Stimulated activated CD4-positive, alpha-beta T cell treated with anti-CD3 and anti-CD28 coated beads, Interleukin-12 subunit alpha, Interleukin-12 subunit beta, amount 100 ng/mL, for 24 hours (primary cell): Measurements from ENCODE around the gene ASB6.
"Not testable (repeated sequence)": the region's sequence is repeated elsewhere in the genome, so short reads cannot be mapped to it uniquely, and the experiment has no call there.

Experiments used
- DNase-seq, 2 experiments: peaks; one replicate each; pipeline ENCODE4 v3.0.0-alpha.2; 2020; ENCODE audit warnings: low read depth in 2 of 2

ASB6 gene

DNA sequence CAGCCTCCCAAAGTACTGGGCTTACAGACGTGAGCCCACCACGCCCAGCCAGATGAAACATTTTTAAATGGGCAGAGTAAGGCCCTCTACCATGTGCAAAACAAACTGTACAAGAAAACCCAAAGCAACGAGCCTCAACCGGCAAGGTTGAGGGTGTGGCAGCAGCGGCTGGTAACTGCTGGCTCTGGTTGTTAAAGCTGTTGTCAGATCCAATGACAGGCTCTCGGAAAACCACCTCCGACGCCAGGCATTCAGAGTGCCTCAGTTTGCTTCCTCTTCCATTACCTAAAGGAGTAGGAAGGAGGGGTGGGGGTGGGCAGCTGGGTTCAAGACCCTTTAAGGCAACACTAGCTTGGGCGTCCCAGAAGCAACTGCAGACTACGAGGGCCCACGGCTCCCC lies 2.4 kb upstream of the ASB6 start:
- DNase-seq = no peak

DNA sequence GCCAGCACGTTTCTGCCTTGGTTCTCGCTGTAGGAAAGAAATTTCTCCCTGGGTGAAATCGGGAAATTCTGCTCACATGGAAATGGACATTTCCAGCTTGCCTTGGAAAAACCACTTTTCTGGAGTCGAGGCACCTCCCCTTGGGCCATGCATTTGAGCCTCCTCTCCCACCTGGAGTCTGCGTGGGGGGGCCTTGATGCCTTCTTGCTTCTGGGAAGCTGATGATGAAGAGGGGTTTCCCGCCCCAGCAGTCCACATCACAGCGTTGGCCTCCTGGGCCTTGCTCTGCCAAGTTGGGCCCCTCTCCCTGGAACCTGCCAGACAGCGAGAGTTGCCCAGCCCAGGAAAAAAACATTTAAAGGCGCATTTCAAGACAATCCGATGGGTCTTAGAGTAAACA lies 1.8 kb upstream of the ASB6 start:
- no peak for DNase-seq

DNA sequence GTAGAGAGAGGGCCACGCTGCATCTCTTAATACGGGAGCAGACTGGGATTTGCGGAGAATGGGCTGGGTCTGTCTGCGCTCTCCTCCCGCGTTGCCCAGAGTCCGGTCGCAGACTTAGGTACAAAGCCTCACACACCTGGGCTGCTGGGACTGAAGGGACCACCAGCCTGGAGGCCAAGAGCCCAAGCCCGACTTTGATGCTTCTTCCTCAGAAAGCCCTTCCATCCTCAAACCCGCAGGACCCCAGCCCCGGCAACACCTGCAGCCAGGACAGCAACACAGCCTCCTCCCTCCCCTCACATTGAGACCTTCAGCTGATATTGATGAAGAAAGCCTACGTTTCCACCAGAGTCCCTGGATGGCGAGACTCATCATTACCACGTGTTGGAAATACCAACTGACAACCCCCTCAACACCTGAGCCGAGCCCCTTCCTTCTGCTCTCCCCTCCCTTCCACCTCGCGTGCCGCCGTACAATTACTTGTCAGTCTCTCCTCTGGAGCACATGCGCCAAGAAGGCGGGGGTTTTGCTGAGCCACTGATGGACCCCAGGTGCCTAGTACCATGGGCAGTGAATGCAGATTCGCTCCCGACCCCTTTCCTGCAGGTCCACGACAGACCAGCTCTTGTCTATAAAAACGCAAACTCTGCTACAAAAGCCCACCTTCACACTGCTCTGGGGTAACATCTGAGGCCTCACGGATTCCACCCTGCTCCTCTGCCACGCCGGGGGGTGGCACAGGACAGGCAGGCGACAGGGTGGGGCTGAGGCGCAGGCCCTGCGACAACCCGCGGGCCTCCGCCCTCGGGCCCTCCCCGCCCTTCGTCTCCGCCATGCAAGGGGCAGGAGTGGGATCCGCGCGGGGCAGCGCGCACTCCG lies 841 bp downstream of the ASB6 start:
- no peak for DNase-seq

DNA sequence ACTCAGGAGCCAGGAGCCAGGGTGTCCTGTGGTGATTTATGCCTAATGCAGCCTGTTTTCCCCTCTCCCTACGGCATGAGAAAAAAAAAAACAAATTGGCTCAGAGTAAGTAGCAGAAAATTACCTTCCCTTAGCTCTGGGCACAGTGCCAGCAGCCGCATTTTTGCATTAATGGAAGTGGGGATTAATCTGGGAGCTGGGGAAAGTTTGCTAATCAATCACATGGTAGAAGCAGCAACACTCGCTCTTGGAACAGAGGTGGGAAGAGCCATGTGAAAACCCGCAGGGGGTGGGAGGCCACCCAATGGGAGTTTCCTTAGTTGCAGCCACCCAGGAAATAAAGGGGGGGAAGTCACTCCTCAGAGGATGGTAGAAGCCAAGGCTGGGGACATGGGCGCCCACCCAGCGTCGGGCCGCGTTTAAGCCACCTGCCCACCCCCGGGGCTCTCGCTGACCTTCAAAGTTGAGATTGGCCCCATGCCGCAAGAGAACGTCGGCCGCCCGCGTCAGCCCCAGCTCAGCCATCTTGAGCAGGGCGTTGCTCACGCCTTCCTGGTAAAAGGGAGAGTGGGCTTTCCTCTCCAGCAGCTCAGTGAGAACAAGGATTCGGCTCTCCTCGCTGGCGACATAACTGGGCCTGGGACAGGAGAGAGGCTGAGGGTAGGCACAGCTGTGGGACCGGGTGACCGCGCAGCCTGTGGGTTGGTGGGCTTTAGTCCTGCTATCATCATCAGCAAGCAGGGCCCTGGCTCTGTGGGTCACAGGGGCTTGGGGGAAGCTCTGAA lies 1.7 kb downstream of the ASB6 start:
- DNase-seq = no peak

DNA sequence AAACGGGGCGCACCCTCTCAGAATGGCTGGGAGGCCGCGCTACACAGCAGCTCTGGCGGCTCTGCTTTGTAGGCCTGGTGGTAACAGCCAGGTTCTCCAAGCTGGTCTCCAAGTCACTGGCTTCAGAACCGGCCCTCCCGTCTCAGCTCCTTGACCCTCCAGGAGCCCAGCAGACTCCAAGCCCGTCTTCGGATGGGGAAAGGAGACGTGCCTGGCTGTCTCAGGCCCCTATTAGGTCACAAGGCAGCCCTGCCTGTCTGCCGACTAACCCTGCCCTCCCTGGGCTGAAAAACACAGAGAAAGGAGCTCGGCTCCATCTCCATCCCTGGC lies 2.2 kb downstream of the ASB6 start:
- no peak for DNase-seq

DNA sequence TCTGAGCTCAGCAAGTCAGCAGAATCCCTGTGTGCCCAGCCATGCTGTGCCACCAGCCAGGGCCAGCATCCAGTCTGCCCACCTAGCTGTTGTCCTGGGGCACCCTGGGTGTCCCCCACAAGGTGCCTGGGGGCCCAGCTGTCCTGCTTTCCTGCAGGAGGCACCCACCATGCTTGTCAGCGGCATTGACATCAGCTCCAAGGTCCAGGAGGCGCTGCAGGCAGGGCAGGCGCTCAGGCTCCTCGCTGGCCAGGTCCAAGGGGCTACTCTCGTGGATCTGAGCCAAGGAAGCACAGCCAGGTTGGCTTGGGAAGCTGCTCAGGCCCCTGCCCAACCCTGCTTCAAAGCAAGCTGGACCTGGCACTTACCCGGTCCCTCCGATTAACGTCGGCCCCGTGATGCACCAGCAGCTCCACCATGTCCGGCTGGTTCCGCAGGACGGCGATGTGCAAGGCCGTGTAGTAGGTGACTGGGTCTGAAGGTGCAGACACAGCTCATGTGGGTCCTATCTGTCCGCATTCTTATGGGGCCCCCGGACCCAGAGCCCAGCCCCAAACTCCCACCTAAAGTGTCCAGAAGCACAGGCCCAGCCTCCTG lies 2.8 kb downstream of the ASB6 start:
- no peak for DNase-seq

DNA sequence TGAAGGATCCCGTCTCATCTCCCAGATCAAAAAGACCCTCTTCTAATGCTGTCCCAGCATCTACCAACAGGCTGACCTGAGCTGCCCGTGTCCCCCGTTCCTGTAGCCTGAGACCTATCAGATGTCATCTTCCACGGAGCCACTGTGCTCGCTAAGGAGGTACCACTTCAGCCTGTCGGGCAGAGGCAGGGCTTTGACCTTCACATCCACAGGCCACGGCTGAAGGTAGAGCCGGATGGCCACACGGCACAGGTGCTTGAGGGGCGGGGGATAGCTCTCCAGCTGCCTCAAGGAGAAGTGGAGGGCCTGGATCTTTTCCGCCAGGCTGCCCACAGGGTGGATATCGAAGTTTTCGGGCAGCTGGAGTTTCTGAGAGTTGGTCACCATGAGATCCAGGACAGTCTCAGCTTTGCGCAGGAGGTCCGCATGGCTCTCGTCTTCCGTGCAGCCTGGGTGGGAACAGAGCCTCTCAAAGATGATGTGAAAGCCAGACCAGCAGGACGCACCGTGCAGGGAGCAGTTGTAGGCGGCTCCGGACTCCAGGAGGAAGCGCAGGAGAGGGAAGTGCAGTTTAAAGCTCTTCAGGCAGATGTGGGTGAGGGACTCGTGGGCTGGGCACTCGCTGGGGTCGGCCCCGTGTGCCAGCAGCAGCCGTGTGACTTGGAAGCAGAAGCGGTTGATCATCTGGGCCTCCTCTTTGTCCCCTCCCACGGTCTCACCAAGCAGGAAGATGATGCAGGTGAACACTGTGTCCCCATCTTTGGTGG lies 4.1 kb downstream of the ASB6 start:
- no peak for DNase-seq

DNA sequence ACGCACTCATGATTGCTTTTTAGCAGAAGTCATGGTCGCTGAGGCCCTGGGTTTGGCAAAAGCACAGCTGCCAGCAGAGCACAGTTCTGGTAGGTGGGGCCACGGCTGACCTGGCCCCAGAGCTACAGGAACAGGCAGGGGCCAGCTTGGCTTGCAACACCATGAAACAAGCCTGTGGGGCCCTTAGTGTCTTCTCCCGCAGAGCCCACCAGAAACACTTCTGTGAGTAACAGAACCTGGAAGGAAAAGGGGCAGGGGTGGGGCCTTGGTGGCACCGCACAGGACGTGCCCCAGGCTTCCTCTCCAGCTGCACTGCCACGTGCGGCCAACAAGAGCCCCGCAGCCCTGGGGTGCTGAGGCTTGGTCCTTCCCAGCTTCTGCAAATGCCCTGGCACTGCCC lies 4.8 kb downstream of the ASB6 start:
- DNase-seq = no peak

DNA sequence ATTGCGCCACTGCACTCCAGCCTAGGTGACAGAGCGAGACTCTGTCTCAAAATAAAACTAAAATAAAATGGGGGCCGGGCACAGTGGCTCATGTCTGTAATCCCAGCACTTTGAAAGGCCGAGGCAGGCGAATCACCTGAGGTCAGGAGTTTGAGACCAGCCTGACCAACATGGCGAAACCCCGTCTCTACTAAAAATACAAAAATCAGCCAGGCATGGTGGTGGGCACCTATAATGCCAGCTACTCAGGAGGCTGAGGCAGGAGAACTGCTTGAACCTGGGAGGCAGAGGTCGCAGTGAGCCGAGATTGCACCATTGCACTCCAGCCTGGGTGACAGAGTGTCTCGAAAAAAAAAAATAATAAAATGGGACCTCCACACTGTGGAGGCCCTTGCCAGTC lies 5.6 kb downstream of the ASB6 start:
- DNase-seq = not testable (repeated sequence)

DNA sequence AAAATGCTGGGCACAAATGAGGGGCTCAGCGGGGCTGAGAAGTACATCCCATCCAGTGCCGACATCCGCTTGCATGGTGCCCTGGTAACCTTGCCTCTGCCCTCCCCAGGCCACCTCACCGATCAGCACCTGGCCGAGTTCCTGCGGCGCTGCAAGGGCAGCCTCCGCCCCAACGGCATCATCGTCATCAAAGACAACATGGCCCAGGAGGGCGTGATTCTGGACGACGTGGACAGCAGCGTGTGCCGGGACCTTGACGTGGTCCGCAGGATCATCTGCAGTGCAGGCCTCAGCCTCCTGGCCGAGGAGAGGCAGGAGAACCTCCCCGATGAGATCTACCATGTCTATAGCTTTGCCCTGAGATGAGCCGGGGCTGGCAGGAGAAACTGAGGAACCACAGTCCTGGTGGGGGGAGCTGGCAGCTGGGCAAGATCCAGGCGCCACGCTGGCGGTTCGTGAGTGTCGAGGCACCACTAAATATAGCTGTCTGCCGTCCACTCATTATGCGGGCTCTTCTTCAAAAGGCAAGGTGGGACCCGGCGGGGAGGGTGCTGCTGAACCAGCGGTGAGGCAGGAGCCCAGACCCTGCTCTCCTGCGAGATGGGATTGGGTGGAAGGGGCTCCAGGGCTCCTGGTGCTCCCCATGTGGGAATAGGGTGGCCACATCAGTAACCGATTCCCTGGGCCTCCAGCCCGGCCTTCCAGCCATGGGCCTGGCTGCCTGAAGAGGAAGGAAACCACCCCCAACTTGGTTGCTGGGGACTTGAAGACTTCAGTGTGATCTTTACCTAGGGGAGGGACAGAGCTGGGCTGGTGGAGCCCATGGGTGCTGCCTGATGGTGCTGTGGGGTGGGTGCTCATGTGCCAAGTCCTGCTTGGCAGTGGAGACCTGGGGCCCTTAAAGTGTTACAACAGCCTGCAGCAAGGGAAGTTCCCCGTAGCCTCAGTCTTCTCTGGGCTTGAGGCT lies 6.6 kb downstream of the ASB6 start:
- DNase-seq = no peak

DNA sequence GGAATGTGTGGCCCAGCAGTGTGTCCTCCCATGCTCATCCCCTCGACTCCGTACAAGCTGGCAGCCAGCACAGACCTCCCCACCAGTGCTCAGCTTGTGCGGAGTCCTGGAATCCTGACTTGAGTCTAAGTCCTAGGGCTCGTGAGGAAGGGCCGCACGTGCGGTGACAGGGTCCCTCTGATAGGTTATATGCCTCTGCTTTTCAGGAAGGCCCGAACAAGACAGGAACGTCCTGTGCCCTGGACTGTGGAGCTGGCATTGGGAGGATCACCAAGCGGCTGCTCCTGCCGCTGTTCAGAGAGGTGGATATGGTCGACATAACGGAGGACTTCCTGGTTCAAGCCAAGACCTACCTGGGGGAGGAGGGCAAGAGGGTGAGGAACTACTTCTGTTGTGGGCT lies 8.1 kb downstream of the ASB6 start:
- no peak for DNase-seq

DNA sequence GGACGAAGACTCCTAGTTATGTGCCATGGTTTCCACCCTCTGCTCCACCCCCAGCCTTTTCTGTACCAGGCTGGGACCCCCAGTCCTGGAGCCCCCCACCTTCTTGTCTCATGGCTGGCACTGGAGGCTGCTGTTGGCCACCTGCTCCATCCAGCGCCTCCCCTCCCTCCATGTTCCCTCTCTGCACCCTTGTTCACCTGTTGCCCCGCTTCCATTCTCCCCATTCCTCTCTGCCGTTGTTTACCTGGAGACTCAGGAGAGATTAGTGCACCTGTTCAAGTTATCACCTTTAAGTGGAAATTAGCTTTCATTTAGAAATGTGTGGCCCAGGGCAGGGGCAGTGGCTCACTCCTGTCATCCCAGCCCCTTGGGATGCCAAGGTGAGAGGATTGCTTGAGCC lies 8.7 kb downstream of the ASB6 start:
- no peak for DNase-seq

DNA sequence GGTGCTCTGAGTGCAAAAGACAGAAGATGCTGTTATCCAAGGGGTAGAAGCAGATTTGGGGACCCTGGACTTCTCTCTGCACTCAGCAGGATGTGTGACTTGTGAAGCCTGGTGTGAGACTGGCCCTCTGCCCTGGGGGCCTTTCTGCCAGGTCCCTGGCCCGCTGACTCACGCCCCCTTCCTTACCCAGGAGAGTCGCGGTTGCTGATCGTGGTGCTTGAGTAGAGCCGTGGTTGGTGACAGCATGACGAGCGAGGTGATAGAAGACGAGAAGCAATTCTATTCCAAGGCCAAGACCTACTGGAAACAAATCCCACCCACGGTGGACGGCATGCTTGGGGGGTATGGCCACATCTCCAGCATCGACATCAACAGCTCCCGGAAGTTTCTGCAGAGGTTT lies 9.5 kb downstream of the ASB6 start:
- no peak for DNase-seq

DNA sequence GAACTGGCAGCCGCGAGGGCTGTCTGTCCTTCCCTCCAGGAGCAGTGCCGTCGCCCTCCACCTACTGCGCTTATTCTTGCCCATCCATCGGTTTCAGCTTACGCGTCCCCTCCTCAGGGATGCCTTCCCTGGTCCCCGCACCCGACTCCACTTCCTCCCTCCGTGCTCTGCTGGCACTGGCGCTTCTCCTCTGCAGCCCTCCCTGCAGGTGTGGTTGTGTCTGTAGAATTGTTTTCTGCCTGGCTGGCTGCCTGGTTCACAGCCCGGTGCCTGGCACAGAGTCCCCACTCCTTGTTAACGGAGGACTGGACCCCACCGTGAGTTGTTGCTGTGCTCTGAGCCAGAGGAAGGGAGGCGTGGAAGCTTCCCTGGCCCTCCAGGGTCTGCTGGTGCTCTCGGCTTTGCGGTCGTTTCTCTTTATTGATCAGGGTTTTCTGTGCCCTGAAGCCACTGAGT lies 10.2 kb downstream of the ASB6 start:
- DNase-seq = no peak

DNA sequence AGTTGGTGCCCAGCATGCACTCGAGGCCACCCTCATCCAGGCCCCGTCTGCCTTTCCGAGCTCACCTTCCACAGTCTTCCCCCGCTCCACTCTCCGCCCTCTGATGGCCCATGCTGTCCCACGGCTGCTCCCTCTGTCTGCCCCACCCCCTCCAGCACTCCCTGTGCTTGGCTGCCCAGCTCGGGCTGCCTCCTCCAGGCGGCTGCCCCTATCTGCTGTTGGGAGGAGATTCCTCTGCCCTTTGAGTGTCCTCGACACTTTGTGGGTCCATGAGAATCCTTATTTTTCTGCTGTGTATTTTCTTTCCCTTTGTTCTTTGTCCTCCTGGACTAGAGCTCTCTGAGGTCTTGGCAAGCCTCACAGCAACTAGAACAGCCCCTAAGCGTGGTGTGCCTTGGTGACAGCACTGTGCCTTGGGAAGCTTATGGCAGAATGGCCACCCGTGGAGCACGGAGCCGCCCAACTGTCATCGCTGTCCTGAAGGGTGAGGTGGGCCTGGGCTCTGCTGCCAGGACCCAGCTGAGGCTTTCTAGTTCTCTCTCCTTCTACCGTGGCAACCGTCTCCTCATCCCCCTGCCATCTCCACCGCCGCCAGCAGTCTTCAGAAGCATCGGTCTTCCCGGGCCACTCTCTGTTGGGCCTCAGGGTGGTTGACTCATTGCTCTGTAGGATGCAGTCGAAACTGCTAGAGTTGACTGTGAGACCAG lies 10.8 kb downstream of the ASB6 start:
- no peak for DNase-seq

DNA sequence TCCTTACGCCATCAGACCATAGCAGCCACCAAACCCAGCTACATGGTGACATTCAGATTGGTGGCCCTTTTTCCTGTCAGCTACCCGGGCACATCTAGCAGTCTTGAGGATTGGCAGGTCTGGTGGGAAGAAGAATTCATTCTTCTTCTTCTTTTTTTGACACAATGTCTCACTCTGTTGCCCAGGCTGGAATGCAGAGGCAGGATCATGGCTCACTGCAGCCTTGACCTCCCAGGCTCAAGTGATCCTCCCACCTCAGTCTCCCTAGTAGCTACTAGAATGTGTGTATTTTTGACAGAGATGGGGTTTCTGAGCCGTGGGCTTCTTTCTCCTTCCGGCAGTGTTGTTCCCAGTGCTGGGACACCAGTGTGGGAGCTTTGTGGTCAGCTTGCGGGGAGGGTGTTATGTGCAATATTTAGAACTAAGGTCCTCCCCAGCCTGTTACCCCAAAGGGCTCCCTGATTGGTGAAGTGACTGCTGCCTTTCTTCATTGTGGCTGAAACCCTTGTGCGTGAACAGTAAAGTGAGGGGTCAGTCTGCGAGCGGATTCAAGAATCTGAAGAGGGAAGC lies 12.6 kb downstream of the ASB6 start:
- DNase-seq = no peak

DNA sequence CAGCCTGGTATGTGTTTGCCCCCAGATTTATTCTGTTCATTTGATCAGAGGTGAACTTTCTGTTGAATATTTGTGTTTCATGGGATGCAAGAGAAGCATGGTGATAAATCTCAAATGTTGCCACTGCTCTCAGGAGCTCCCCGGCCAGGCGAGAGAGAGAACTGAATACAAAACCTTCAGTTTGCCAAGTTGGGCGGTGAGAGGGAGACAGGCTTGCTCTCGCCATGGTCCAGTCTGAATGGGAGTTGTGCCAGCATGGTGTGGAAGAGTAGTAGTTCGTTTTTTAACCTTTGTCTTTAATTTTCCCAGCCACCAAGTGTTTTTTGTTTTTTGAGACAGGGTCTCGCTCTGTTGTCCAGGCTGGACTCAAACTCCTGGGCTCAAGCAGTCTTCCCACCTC lies 13.2 kb downstream of the ASB6 start:
- DNase-seq = no peak

DNA sequence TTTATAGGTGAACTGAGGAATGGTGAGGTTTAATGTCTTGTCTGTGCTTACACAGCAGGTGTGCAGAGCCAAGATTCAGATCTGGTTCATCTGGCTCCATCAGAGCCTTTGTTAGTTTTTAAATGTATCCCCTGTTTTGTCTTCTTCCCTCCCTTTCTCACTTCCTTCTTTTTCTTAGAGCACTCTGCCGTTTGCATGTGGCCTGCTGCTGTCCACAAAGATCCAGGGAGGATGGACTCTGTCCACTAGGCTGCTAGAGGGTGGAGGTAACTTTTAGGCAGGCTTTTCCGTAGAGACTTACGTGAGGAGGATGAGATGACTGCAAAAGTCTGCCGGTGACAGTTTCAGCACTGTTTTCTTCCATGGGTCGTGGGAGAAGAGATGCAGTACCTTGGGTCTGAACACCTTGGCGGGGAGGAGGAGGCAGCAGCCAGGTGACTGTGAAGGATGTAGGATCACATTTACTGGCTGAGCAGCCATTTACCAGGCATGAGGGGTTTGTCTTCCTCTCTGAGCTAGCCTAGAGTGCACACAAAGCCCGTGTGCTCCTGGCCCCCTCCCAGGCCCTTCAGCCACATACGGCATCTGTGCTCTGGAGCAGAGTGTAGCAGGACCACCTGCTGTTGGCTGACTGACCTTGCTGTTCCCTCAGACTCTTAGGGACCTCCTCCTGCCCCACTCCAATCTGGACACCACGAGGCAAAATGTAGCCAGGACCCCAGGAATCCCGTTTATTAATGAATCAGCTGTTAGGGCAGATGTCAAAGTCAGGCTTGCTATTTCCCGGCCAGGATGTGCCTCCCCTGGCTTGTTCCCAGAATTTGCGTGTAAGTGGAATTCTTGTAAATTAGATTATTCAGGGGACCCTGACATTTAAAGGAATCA lies 14.2 kb downstream of the ASB6 start:
- no peak for DNase-seq
